HEK293 (cell line): ENCODE data around the gene TRAPPC2L.

Source experiments
- BCL11B ChIP-seq: fragments of 450-650 bp; formaldehyde crosslinking; IDR thresholded peaks from 2 replicates; pipeline ENCODE4 v1.5.1; 2016; ENCODE audit warnings: low read depth, missing biosample characterization, missing genetic modification characterization
- CTCF ChIP-seq: fragments of 450-650 bp; formaldehyde crosslinking; IDR thresholded peaks from 2 replicates; pipeline ENCODE4 v1.5.1; 2016; ENCODE audit warnings: missing biosample characterization, missing genetic modification characterization
- KLF10 ChIP-seq: fragments of 450-650 bp; IDR thresholded peaks from 2 replicates; pipeline ENCODE4 v1.5.1; 2018; ENCODE audit warnings: missing biosample characterization, mild to moderate bottlenecking, missing genetic modification characterization
- KLF9 ChIP-seq: fragments of 450-650 bp; formaldehyde crosslinking; IDR thresholded peaks from 2 replicates; pipeline ENCODE4 v1.5.1; 2016; ENCODE audit warnings: missing biosample characterization, missing genetic modification characterization, low read depth
- REPIN1 ChIP-seq: fragments of 450-650 bp; formaldehyde crosslinking; IDR thresholded peaks from 2 replicates; pipeline ENCODE4 v1.5.1; 2017; ENCODE audit warnings: missing biosample characterization, missing genetic modification characterization, low read depth
- WT1 ChIP-seq: fragments of 450-650 bp; formaldehyde crosslinking; IDR thresholded peaks from 2 replicates; pipeline ENCODE4 v1.5.1; 2016; ENCODE audit warnings: missing biosample characterization, missing genetic modification characterization
- ZBTB1 ChIP-seq: fragments of 450-650 bp; formaldehyde crosslinking; IDR thresholded peaks from 2 replicates; pipeline ENCODE4 v1.5.1; 2016; ENCODE audit warnings: missing biosample characterization, missing genetic modification characterization
- ZFP37 ChIP-seq: fragments of 450-650 bp; formaldehyde crosslinking; IDR thresholded peaks from 2 replicates; pipeline ENCODE4 v1.5.1; 2016; ENCODE audit warnings: missing biosample characterization, missing genetic modification characterization
- ZNF148 ChIP-seq: fragments of 450-650 bp; formaldehyde crosslinking; IDR thresholded peaks from 2 replicates; pipeline ENCODE4 v1.5.0; 2017; ENCODE audit warnings: missing biosample characterization, missing genetic modification characterization, borderline replicate concordance
- ZNF155 ChIP-seq: fragments of 450-650 bp; formaldehyde crosslinking; IDR thresholded peaks from 2 replicates; pipeline ENCODE4 v1.5.1; 2016; ENCODE audit warnings: missing biosample characterization, missing genetic modification characterization
- ZNF2 ChIP-seq: fragments of 450-650 bp; formaldehyde crosslinking; IDR thresholded peaks from 2 replicates; pipeline ENCODE4 v1.5.1; 2016; ENCODE audit warnings: missing biosample characterization, missing genetic modification characterization
- ZNF341 ChIP-seq: fragments of 450-650 bp; formaldehyde crosslinking; IDR thresholded peaks from 2 replicates; pipeline ENCODE4; 2016; ENCODE audit warnings: low read depth, missing biosample characterization, missing genetic modification characterization
- ZNF362 ChIP-seq: fragments of 450-650 bp; formaldehyde crosslinking; IDR thresholded peaks from 2 replicates; pipeline ENCODE4 v1.5.1; 2016; ENCODE audit warnings: missing biosample characterization, missing genetic modification characterization
- ZNF521 ChIP-seq: fragments of 450-650 bp; formaldehyde crosslinking; IDR thresholded peaks from 2 replicates; pipeline ENCODE4 v1.5.1; 2017; ENCODE audit warnings: missing biosample characterization, mild to moderate bottlenecking, missing genetic modification characterization
- ZNF561 ChIP-seq: fragments of 450-650 bp; IDR thresholded peaks from 2 replicates; pipeline ENCODE4 v1.5.1; 2018; ENCODE audit warnings: missing biosample characterization, missing genetic modification characterization, borderline replicate concordance
- ZNF629 ChIP-seq: fragments of 450-650 bp; formaldehyde crosslinking; IDR thresholded peaks from 2 replicates; pipeline ENCODE4 v1.5.1; 2017; ENCODE audit warnings: missing biosample characterization, missing genetic modification characterization
- ZNF658 ChIP-seq: fragments of 450-650 bp; formaldehyde crosslinking; IDR thresholded peaks from 2 replicates; pipeline ENCODE4; 2016; ENCODE audit warnings: missing biosample characterization, missing genetic modification characterization
- ZNF660 ChIP-seq: fragments of 450-650 bp; IDR thresholded peaks from 2 replicates; pipeline ENCODE4 v1.5.1; 2018; ENCODE audit warnings: missing biosample characterization, mild to moderate bottlenecking, missing genetic modification characterization
- ZNF670 ChIP-seq: fragments of 450-650 bp; formaldehyde crosslinking; IDR thresholded peaks from 2 replicates; pipeline ENCODE4 v1.5.1; 2016; ENCODE audit warnings: missing biosample characterization, missing genetic modification characterization, low read depth
- ZNF677 ChIP-seq: fragments of 450-650 bp; IDR thresholded peaks from 2 replicates; pipeline ENCODE4 v1.5.0; 2018; ENCODE audit warnings: missing biosample characterization, mild to moderate bottlenecking, missing genetic modification characterization, moderate library complexity
- ZNF76 ChIP-seq: fragments of 450-650 bp; formaldehyde crosslinking; IDR thresholded peaks from 2 replicates; pipeline ENCODE4; 2016; ENCODE audit warnings: low read depth, missing biosample characterization, missing genetic modification characterization, borderline replicate concordance
- ZNF768 ChIP-seq: fragments of 450-650 bp; formaldehyde crosslinking; IDR thresholded peaks from 2 replicates; pipeline ENCODE4 v1.5.1; 2018; ENCODE audit warnings: missing biosample characterization, mild to moderate bottlenecking, missing genetic modification characterization
- ZSCAN23 ChIP-seq: fragments of 450-650 bp; formaldehyde crosslinking; IDR thresholded peaks from 2 replicates; pipeline ENCODE4 v1.5.1; 2016; ENCODE audit warnings: missing biosample characterization, missing genetic modification characterization
- TF ChIP-seq, protein P1 (sequence below): fragments of 450-650 bp; formaldehyde crosslinking; IDR thresholded peaks from 2 replicates; pipeline ENCODE4 v1.5.1; 2016; ENCODE audit warnings: missing biosample characterization, missing genetic modification characterization
- TF ChIP-seq, protein P2 (sequence below): fragments of 450-650 bp; formaldehyde crosslinking; IDR thresholded peaks from 2 replicates; pipeline ENCODE4 v1.5.1; 2016; ENCODE audit warnings: missing biosample characterization, missing genetic modification characterization
- TF ChIP-seq, protein P3 (sequence below): fragments of 450-650 bp; formaldehyde crosslinking; IDR thresholded peaks from 2 replicates; pipeline ENCODE4 v1.5.1; 2016; ENCODE audit warnings: missing biosample characterization, missing genetic modification characterization, borderline replicate concordance

The TRAPPC2L gene

DNA sequence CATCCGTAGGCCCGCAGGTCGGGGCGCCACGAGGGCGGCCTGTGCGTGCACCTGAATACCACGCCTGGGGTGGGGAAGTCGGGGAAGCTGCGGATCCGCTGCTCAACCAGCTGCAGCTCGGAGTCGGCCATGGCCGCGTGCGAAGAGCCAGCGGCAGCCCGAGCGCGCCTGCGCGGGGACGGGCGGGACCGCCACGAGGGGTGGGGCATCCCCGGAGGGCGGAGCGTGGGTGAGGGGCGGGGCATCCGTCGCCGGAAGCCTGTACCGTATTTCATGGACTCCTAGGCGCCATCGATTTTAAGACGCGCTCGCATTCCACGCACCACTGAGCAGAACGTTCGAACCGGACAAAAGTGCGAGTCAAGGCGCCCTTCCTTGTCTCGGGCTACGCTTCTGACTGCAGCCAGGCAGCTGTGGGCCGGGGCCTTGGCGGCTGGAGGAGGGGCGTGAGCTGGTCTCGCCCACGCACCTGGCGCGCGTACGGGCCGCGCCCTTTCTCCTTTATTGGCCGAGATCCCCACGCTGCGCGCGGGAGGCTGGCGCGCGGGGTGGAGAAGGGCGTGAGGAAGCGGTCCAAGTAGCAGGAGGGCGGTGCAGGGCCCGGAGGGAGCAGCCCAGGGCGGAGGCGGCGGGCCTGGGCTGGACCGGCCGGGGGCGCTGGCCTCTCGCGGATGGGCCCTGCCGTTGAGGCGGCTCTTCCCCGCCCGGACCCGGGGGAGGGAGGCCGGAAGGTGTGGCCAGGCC, 45.0 kb upstream of the TRAPPC2L start, which contains the start of gene APRT (continued):
- TF ChIP-seq, protein P1, sequence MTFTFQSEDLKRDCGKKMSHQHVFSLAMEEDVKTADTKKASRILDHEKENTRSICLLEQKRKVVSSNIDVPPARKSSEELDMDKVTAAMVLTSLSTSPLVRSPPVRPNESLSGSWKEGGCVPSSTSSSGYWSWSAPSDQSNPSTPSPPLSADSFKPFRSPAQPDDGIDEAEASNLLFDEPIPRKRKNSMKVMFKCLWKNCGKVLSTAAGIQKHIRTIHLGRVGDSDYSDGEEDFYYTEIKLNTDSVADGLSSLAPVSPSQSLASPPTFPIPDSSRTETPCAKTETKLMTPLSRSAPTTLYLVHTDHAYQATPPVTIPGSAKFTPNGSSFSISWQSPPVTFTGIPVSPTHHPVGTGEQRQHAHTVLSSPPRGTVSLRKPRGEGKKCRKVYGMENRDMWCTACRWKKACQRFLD (tag by site-specific recombination), result no peak
- TF ChIP-seq ZNF2 (tag by site-specific recombination), result peak; percentile 77
- peak; percentile 97 for TF ChIP-seq ZNF341 (tag by site-specific recombination)
- TF ChIP-seq KLF9 (tag by site-specific recombination), result peak; percentile 86
- peak; percentile 73; the same call in 1 of the 2 replicates for TF ChIP-seq ZNF660 (tag by site-specific recombination)
- TF ChIP-seq ZNF76, result peak; percentile 16; the same call in 1 of the 2 replicates
- TF ChIP-seq ZNF658 (tag by site-specific recombination), result no peak
- no peak for TF ChIP-seq ZNF148
- no peak for TF ChIP-seq ZSCAN23 (tag by site-specific recombination)
- peak; percentile 52; the same call in 1 of the 2 replicates for TF ChIP-seq KLF10
- TF ChIP-seq ZNF670, result no peak
- TF ChIP-seq, protein P2, sequence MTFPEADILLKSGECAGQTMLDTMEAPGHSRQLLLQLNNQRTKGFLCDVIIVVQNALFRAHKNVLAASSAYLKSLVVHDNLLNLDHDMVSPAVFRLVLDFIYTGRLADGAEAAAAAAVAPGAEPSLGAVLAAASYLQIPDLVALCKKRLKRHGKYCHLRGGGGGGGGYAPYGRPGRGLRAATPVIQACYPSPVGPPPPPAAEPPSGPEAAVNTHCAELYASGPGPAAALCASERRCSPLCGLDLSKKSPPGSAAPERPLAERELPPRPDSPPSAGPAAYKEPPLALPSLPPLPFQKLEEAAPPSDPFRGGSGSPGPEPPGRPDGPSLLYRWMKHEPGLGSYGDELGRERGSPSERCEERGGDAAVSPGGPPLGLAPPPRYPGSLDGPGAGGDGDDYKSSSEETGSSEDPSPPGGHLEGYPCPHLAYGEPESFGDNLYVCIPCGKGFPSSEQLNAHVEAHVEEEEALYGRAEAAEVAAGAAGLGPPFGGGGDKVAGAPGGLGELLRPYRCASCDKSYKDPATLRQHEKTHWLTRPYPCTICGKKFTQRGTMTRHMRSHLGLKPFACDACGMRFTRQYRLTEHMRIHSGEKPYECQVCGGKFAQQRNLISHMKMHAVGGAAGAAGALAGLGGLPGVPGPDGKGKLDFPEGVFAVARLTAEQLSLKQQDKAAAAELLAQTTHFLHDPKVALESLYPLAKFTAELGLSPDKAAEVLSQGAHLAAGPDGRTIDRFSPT, result peak; percentile 52
- TF ChIP-seq ZNF521 (tag by site-specific recombination), result no peak
- TF ChIP-seq ZNF155 (tag by site-specific recombination), result no peak
- TF ChIP-seq, protein P3, sequence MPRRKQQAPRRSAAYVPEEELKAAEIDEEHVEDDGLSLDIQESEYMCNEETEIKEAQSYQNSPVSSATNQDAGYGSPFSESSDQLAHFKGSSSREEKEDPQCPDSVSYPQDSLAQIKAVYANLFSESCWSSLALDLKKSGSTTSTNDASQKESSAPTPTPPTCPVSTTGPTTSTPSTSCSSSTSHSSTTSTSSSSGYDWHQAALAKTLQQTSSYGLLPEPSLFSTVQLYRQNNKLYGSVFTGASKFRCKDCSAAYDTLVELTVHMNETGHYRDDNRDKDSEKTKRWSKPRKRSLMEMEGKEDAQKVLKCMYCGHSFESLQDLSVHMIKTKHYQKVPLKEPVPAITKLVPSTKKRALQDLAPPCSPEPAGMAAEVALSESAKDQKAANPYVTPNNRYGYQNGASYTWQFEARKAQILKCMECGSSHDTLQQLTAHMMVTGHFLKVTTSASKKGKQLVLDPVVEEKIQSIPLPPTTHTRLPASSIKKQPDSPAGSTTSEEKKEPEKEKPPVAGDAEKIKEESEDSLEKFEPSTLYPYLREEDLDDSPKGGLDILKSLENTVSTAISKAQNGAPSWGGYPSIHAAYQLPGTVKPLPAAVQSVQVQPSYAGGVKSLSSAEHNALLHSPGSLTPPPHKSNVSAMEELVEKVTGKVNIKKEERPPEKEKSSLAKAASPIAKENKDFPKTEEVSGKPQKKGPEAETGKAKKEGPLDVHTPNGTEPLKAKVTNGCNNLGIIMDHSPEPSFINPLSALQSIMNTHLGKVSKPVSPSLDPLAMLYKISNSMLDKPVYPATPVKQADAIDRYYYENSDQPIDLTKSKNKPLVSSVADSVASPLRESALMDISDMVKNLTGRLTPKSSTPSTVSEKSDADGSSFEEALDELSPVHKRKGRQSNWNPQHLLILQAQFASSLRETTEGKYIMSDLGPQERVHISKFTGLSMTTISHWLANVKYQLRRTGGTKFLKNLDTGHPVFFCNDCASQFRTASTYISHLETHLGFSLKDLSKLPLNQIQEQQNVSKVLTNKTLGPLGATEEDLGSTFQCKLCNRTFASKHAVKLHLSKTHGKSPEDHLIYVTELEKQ, result peak; percentile 18; the same call in 1 of the 2 replicates
- TF ChIP-seq ZNF561 (tag by site-specific recombination), result 0 out of 2 replicates have a peak, but pooled peaks have one; percentile 34
- peak; percentile 75; the same call in 1 of the 2 replicates for TF ChIP-seq REPIN1 (tag by site-specific recombination)
- no peak for TF ChIP-seq ZNF677 (tag by site-specific recombination)
- no peak; the same call in 1 of the 2 replicates for TF ChIP-seq WT1
- TF ChIP-seq ZBTB1, result no peak
- TF ChIP-seq ZNF629 (tag by site-specific recombination), result peak; percentile 41; the same call in 1 of the 2 replicates
- 0 out of 2 replicates have a peak, but pooled peaks have one; percentile 35 for TF ChIP-seq ZFP37 (tag by site-specific recombination)
- peak; percentile 10; the same call in 1 of the 2 replicates for TF ChIP-seq ZNF768 (tag by site-specific recombination)
- TF ChIP-seq ZNF362, result no peak
- peak; percentile 44 for TF ChIP-seq CTCF (tag by site-specific recombination)
- peak; percentile 12; the same call in 1 of the 2 replicates for TF ChIP-seq BCL11B (tag by site-specific recombination)
